Neural cell (in vitro differentiated cells): ENCODE measurements around the gene ADK.

Source experiments
- CTCF ChIP-seq: fragments of 450-650 bp; IDR thresholded peaks from 2 replicates; pipeline ENCODE4 v1.5.1; 2014; ENCODE audit warnings: antibody characterized with exemption, mild to moderate bottlenecking, moderate library complexity; ENCODE audit not compliant: poor library complexity, severe bottlenecking
- EP300 ChIP-seq: fragments of 450-650 bp; conservative IDR thresholded peaks from 2 replicates; pipeline ENCODE4 v1.6.1; 2014; ENCODE audit warnings: antibody characterized with exemption, mild to moderate bottlenecking, moderate library complexity; ENCODE audit not compliant: poor library complexity, severe bottlenecking
- MXI1 ChIP-seq: fragments of 450-650 bp; conservative IDR thresholded peaks from 2 replicates; pipeline ENCODE4 v1.6.1; 2014; ENCODE audit warnings: antibody characterized with exemption, mild to moderate bottlenecking; ENCODE audit not compliant: poor library complexity, severe bottlenecking
- POLR2AphosphoS5 ChIP-seq: IDR thresholded peaks from 2 replicates; pipeline ENCODE4 v1.6.1; 2012
- RAD21 ChIP-seq: fragments of 450-650 bp; conservative IDR thresholded peaks from 2 replicates; pipeline ENCODE4 v1.6.1; 2014; ENCODE audit warnings: antibody characterized with exemption, mild to moderate bottlenecking, moderate library complexity
- REST ChIP-seq: IDR thresholded peaks from 2 replicates; pipeline ENCODE4 v1.6.1; 2012; ENCODE audit warnings: borderline replicate concordance

GRCh38 chr10:74745449-74745848 lies 594.4 kb downstream of the ADK start:
- TF ChIP-seq MXI1 (no peak), RAD21 (no peak), POLR2AphosphoS5 (no peak), CTCF (no peak), REST (no peak), EP300 (no peak)
